Measurements from ENCODE around the gene HMGCL.

- TF ChIP-seq CTCF (optimal IDR thresholded peaks at IDR 0.05 in 1 of 3, IDR thresholded peaks at IDR 0.05 in 1 of 3, conservative IDR thresholded peaks at IDR 0.05 in 1 of 3; ENCODE audit: extremely low read depth in 1 of 3, insufficient read depth in 2 of 3, low read length in 3 of 3) (no peak), EZH2 (IDR thresholded peaks at IDR 0.05; ENCODE audit: low read length) (no peak)
Measured at GRCh38 chr1:23825762-23826522, 713 bp upstream of the HMGCL start.

Data from keratinocyte (primary cell).